SK-N-SH (cell line): Measurements from ENCODE around the gene LRRTM2. TPM values are rescaled to one million over a fixed set of nuclear protein-coding genes. Genes with fewer than 3 reads are reported as not detected.
A peak's percentile ranks its signal among the peaks of the same experiment; 100 is the strongest.

Experiments
- CTCF ChIA-PET: fragments of 300-600, 350-600 bp; formaldehyde crosslinking; extraction: SDS; loops from one replicate; lab custom pipeline; 2021; lab: Yijun Ruan, JAX
- POLR2A ChIA-PET: fragments of 350-600 bp; sonication (Branson Sonifier 250); formaldehyde crosslinking; extraction: SDS; loops from one replicate; lab custom pipeline; 2020; ENCODE audit warnings: antibody characterized with exemption, inconsistent platforms; lab: Yijun Ruan, JAX
- DNase-seq: peaks from one replicate; pipeline ENCODE4 v3.0.0; 2012
- H2AFZ ChIP-seq: fragments of 200-600 bp; sonication (generic); 2 replicates; pipeline ENCODE4 v1.8.1; 2016; ENCODE audit warnings: antibody characterized with exemption, mild to moderate bottlenecking, low read depth
- H3F3A ChIP-seq: fragments of 200-600 bp; sonication (generic); replicated peaks from 2 replicates; pipeline ENCODE3; 2016; ENCODE audit warnings: antibody characterized with exemption, mild to moderate bottlenecking; ENCODE audit not compliant: insufficient read depth
- H3K27ac ChIP-seq, 2 experiments: fragments of 200-500 bp in 1 of 2; fragments of 200-600 bp in 1 of 2; sonication (Bioruptor generic) in 1 of 2; sonication (generic), shearing (Covaris generic) in 1 of 2; 2 replicates each; pipeline versions ENCODE4 v1.5.1 to v1.6.1; 2014 to 2016; ENCODE audit warnings: low read depth in 2 of 2, inconsistent platforms in 1 of 2, low read length in 1 of 2, mild to moderate bottlenecking in 1 of 2, mixed read lengths in 1 of 2
- H3K27me3 ChIP-seq: fragments of 200-600 bp; sonication (generic), shearing (Covaris generic); 2 replicates; pipeline ENCODE4 v1.6.1; 2016; ENCODE audit warnings: mixed run types; ENCODE audit not compliant: insufficient read depth
- H3K36me3 ChIP-seq, 2 experiments: fragments of 200-500 bp in 1 of 2; fragments of 200-600 bp in 1 of 2; sonication (Bioruptor generic) in 1 of 2; sonication (generic) in 1 of 2; replicated peaks in 1 of 2; 2 replicates each; pipeline versions ENCODE3 to v1.5.1; 2014 to 2016; ENCODE audit warnings: low read length in 1 of 2, mild to moderate bottlenecking in 1 of 2; ENCODE audit not compliant: insufficient read depth in 2 of 2, control insufficient read depth in 1 of 2
- H3K4me1 ChIP-seq, 2 experiments: fragments of 200-500 bp in 1 of 2; fragments of 200-600 bp in 1 of 2; sonication (Bioruptor generic) in 1 of 2; sonication (generic), shearing (Covaris generic) in 1 of 2; 2 replicates each; pipeline versions ENCODE4 v1.5.1 to v1.6.1; 2014 to 2016; ENCODE audit warnings: low read depth in 1 of 2, low read length in 1 of 2, mixed run types in 1 of 2; ENCODE audit not compliant: insufficient read depth in 2 of 2, control insufficient read depth in 1 of 2
- H3K4me2 ChIP-seq: fragments of 200-600 bp; sonication (generic), shearing (Covaris generic); 2 replicates; pipeline ENCODE4 v1.6.1; 2017; ENCODE audit warnings: mixed run types
- H3K4me3 ChIP-seq, 2 experiments: fragments of 200-500 bp in 1 of 2; fragments of 200-600 bp in 1 of 2; sonication (Bioruptor generic) in 1 of 2; sonication (generic), shearing (Covaris generic) in 1 of 2; 2 replicates each; pipeline versions ENCODE4 v1.5.1 to v1.8.1; 2014 to 2016; ENCODE audit warnings: low read depth in 2 of 2, inconsistent platforms in 1 of 2, low read length in 1 of 2, mild to moderate bottlenecking in 1 of 2, mixed read lengths in 1 of 2, moderate library complexity in 1 of 2
- H3K79me2 ChIP-seq: fragments of 200-600 bp; sonication (generic); 2 replicates; pipeline ENCODE4 v1.8.1; 2017; ENCODE audit warnings: mild to moderate bottlenecking; ENCODE audit not compliant: insufficient read depth
- H3K9ac ChIP-seq: fragments of 200-600 bp; sonication (generic); 2 replicates; pipeline ENCODE4 v1.6.1; 2017; ENCODE audit warnings: mixed run types
- H3K9me2 ChIP-seq: fragments of 200-600 bp; sonication (generic); 2 replicates; pipeline ENCODE4 v1.6.1; 2017; ENCODE audit warnings: mixed run types
- H3K9me3 ChIP-seq: fragments of 200-600 bp; sonication (generic); 2 replicates; pipeline ENCODE4 v1.6.1; 2017; ENCODE audit warnings: mixed run types, mild to moderate bottlenecking, moderate library complexity
- H4K20me1 ChIP-seq: fragments of 200-600 bp; sonication (generic); 2 replicates; pipeline ENCODE4 v1.6.1; 2017; ENCODE audit warnings: mild to moderate bottlenecking, mixed run types; ENCODE audit not compliant: insufficient read depth
- CHD2 ChIP-seq: fragments of 150-350 bp; IDR thresholded peaks from 2 replicates; pipeline ENCODE4 v1.6.1; 2018; ENCODE audit warnings: low read length; ENCODE audit not compliant: partially characterized antibody
- EP300 ChIP-seq, 2 experiments: IDR thresholded peaks; 2 replicates each; pipeline versions ENCODE4 v1.4.0 to v1.6.1; 2012; ENCODE audit warnings: borderline replicate concordance in 1 of 2, low read depth in 1 of 2, low read length in 1 of 2
- GABPA ChIP-seq: IDR thresholded peaks from 2 replicates; pipeline ENCODE4 v1.4.0; 2012; ENCODE audit warnings: low read depth, mild to moderate bottlenecking
- JUND ChIP-seq: IDR thresholded peaks from 2 replicates; pipeline ENCODE4 v1.4.0; 2012
- MEF2A ChIP-seq: IDR thresholded peaks from 2 replicates; pipeline ENCODE4 v1.4.0; 2012; ENCODE audit warnings: low read depth, borderline replicate concordance
- MXI1 ChIP-seq: IDR thresholded peaks from 2 replicates; pipeline ENCODE4 v1.6.1; 2012; ENCODE audit warnings: mild to moderate bottlenecking, low read depth, low read length, improper control_type of control experiment
- NRF1 ChIP-seq: IDR thresholded peaks from 2 replicates; pipeline ENCODE4 v1.6.1; 2012; ENCODE audit warnings: low read depth, mild to moderate bottlenecking, low read length
- PBX3 ChIP-seq: IDR thresholded peaks from 2 replicates; pipeline ENCODE4; 2012
- RAD21 ChIP-seq: IDR thresholded peaks from 2 replicates; pipeline ENCODE4 v1.6.1; 2012; ENCODE audit warnings: mild to moderate bottlenecking, low read length
- RFX5 ChIP-seq: IDR thresholded peaks from 2 replicates; pipeline ENCODE4 v1.6.1; 2012; ENCODE audit warnings: mild to moderate bottlenecking, improper control_type of control experiment, low read length
- SMC3 ChIP-seq: IDR thresholded peaks from 2 replicates; pipeline ENCODE4 v1.6.1; 2012; ENCODE audit warnings: low read depth, low read length, improper control_type of control experiment
- TAF1 ChIP-seq: IDR thresholded peaks from 2 replicates; pipeline ENCODE4 v1.6.1; 2012; ENCODE audit warnings: low read depth, mild to moderate bottlenecking, low read length, moderate library complexity, borderline replicate concordance
- YY1 ChIP-seq: IDR thresholded peaks from 2 replicates; pipeline ENCODE4 v1.4.0; 2012; ENCODE audit warnings: low read depth, mild to moderate bottlenecking
- WGBS: methylation state at CpG from one replicate; pipeline ENCODE4 v1.1.6; 2017; ENCODE audit warnings: low lambda C conversion rate; 5-methylcytosine and 5-hydroxymethylcytosine counted together
- polyA plus RNA-seq, 3 experiments: library from polyadenylated mRNA; depleted of rRNA; stranded (reverse); fragments of >200 nt; gene quantifications; 2 replicates each; pipeline ENCODE4 v1.2.3, GENCODE V29; 2012
- TF ChIP-seq, protein P1 (sequence below): fragments of 150-350 bp; IDR thresholded peaks from 2 replicates; pipeline ENCODE4 v1.6.1; 2017; ENCODE audit warnings: antibody characterized with exemption, low read length, low read depth, borderline replicate concordance
- TF ChIP-seq, protein P2 (sequence below): IDR thresholded peaks from 2 replicates; pipeline ENCODE4 v1.4.0; 2012; ENCODE audit warnings: low read depth, borderline replicate concordance
- TF ChIP-seq, protein P3 (sequence below): IDR thresholded peaks from 2 replicates; pipeline ENCODE4 v1.4.0; 2012; ENCODE audit warnings: low read depth
- TF ChIP-seq, protein P4 (sequence below): fragments of 150-350 bp; IDR thresholded peaks from 2 replicates; pipeline ENCODE4 v1.6.1; 2016; ENCODE audit warnings: mild to moderate bottlenecking, low read depth, low read length

LRRTM2 gene
- polyA plus RNA-seq, 1 of the 3 experiments (the other 2 are of a cell fraction), result 0.38 TPM

- DNase-seq, result no peak
- Histone ChIP-seq H3K9me3 (no peaks in the 10 kb centered on the region), H3F3A (peaks cover 28% of the 10 kb centered on the region), H3K9ac (no peak overlapping the region), H3K79me2 (peaks cover 96% of the 10 kb centered on the region), H3K4me2 (peak overlapping the region; percentile 75; the same call in 1 of the 2 replicates), H4K20me1 (peaks cover 93% of the 10 kb centered on the region), H3K9me2 (no peaks in the 10 kb centered on the region), H3K27ac (peak overlapping the region in 1 of 2 experiments; percentile 78; a peak in 3 of 4 replicates), H3K4me3 (peak overlapping the region in 1 of 2 experiments; percentile 61; a peak in 1 of 4 replicates), H3K4me1 (peaks cover 47 to 50% of the 10 kb centered on the region in 2 experiments), H3K27me3 (no peaks in the 10 kb centered on the region), H2AFZ (no peak overlapping the region), H3K36me3 (no peaks in the 10 kb centered on the region)
- ChIA-PET CTCF (interaction anchor here (1.0 to 3.4 kb wide), 5 partner anchors 48 to 389 kb away, joined by 3 to 14 read pairs (median 4); no protein-coding TSS in a partner anchor), POLR2A (interaction anchor here (0.9 kb wide), 1 partner anchor 97 kb away, joined by 3 read pairs; no protein-coding TSS in a partner anchor)
- WGBS, result 96% methylated on average over 6 of the region's 6 CpGs
- TF ChIP-seq GABPA (no peak), NRF1 (no peak), MXI1 (no peak), CHD2 (no peak), RFX5 (no peak), YY1 (no peak), MEF2A (no peak), EP300 (IDR thresholded peaks at IDR 0.05; ENCODE audit: borderline replicate concordance in 1 of 2, low read depth in 1 of 2, low read length in 1 of 2) (no peak), TAF1 (no peak), RAD21 (no peak), SMC3 (no peak), JUND (no peak), PBX3 (no peak)
- TF ChIP-seq, protein P1, sequence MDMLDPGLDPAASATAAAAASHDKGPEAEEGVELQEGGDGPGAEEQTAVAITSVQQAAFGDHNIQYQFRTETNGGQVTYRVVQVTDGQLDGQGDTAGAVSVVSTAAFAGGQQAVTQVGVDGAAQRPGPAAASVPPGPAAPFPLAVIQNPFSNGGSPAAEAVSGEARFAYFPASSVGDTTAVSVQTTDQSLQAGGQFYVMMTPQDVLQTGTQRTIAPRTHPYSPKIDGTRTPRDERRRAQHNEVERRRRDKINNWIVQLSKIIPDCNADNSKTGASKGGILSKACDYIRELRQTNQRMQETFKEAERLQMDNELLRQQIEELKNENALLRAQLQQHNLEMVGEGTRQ, result no peak
- TF ChIP-seq, protein P2, sequence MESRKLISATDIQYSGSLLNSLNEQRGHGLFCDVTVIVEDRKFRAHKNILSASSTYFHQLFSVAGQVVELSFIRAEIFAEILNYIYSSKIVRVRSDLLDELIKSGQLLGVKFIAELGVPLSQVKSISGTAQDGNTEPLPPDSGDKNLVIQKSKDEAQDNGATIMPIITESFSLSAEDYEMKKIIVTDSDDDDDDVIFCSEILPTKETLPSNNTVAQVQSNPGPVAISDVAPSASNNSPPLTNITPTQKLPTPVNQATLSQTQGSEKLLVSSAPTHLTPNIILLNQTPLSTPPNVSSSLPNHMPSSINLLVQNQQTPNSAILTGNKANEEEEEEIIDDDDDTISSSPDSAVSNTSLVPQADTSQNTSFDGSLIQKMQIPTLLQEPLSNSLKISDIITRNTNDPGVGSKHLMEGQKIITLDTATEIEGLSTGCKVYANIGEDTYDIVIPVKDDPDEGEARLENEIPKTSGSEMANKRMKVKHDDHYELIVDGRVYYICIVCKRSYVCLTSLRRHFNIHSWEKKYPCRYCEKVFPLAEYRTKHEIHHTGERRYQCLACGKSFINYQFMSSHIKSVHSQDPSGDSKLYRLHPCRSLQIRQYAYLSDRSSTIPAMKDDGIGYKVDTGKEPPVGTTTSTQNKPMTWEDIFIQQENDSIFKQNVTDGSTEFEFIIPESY, result no peak
- TF ChIP-seq, protein P3, sequence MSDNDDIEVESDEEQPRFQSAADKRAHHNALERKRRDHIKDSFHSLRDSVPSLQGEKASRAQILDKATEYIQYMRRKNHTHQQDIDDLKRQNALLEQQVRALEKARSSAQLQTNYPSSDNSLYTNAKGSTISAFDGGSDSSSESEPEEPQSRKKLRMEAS, result no peak
- TF ChIP-seq, protein P4, sequence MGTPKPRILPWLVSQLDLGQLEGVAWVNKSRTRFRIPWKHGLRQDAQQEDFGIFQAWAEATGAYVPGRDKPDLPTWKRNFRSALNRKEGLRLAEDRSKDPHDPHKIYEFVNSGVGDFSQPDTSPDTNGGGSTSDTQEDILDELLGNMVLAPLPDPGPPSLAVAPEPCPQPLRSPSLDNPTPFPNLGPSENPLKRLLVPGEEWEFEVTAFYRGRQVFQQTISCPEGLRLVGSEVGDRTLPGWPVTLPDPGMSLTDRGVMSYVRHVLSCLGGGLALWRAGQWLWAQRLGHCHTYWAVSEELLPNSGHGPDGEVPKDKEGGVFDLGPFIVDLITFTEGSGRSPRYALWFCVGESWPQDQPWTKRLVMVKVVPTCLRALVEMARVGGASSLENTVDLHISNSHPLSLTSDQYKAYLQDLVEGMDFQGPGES, result no peak
Observed at GRCh38 chr5:138872841-138873465, 2.2 kb downstream of the LRRTM2 start.
